HS-27A (cell line): ENCODE measurements around the gene GRAMD1C.
A peak's percentile ranks its signal among the peaks of the same experiment; 100 is the strongest.

Experiments used
- DNase-seq: peaks from one replicate; pipeline ENCODE4 v3.0.0-alpha.2; 2012; ENCODE audit warnings: low read depth, missing footprints

The GRAMD1C gene

GRCh38 chr3:113852506-113852905, 13.9 kb downstream of the GRAMD1C start:
- DNase-seq: no peak

- DNase-seq: no peak
Measured at GRCh38 chr3:113867506-113867905, 28.9 kb downstream of the GRAMD1C start.

GRCh38 chr3:113873293-113873692, 34.7 kb downstream of the GRAMD1C start:
- DNase-seq: no peak

- no peak for DNase-seq
Measured at GRCh38 chr3:113873814-113874526, 35.4 kb downstream of the GRAMD1C start.

- no peak for DNase-seq
Measured at GRCh38 chr3:113878403-113878802, 39.8 kb downstream of the GRAMD1C start.

GRCh38 chr3:113885050-113885449, 46.5 kb downstream of the GRAMD1C start:
- no peak for DNase-seq

GRCh38 chr3:113890256-113890900, 51.8 kb downstream of the GRAMD1C start:
- DNase-seq: no peak

- no peak for DNase-seq
Measured at GRCh38 chr3:113894927-113895326, 56.3 kb downstream of the GRAMD1C start.

- DNase-seq: no peak
Measured at GRCh38 chr3:113895964-113896363, 57.4 kb downstream of the GRAMD1C start.

- DNase-seq: no peak
Measured at GRCh38 chr3:113896930-113897329, 58.3 kb downstream of the GRAMD1C start.

GRCh38 chr3:113897373-113897777, 58.8 kb downstream of the GRAMD1C start:
- no peak for DNase-seq

GRCh38 chr3:113898892-113899291, 60.3 kb downstream of the GRAMD1C start:
- no peak for DNase-seq

GRCh38 chr3:113906568-113907140, 68.1 kb downstream of the GRAMD1C start:
- DNase-seq: no peak

- DNase-seq: no peak
Measured at GRCh38 chr3:113908133-113908532, 69.5 kb downstream of the GRAMD1C start.

GRCh38 chr3:113910966-113911365, 72.4 kb downstream of the GRAMD1C start:
- no peak for DNase-seq

GRCh38 chr3:113912552-113913236, 74.1 kb downstream of the GRAMD1C start:
- peak; percentile 14 for DNase-seq

- DNase-seq: no peak
Measured at GRCh38 chr3:113914646-113915045, 76.1 kb downstream of the GRAMD1C start.

GRCh38 chr3:113927556-113927955, 89.0 kb downstream of the GRAMD1C start:
- no peak for DNase-seq

- no peak for DNase-seq
Measured at GRCh38 chr3:113946831-113947230, 108.2 kb downstream of the GRAMD1C start.

- DNase-seq: no peak
Measured at GRCh38 chr3:113947372-113948014, 108.9 kb downstream of the GRAMD1C start, which contains the start of gene ZDHHC23. Gene ZDHHC23 (plus strand): TSS chr3:113948013. CDS start chr3:113948803, 790 bp downstream.

- DNase-seq: no peak
Measured at GRCh38 chr3:113948015-113948917, 109.7 kb downstream of the GRAMD1C start.
